22Rv1 (cell line): Measurements from ENCODE around the gene SLC6A19.

Experiments used
- CTCF ChIP-seq: fragments of 450-650 bp; IDR thresholded peaks from 2 replicates; pipeline ENCODE4 v1.5.1; 2017; ENCODE audit warnings: mild to moderate bottlenecking
- ZFX ChIP-seq: fragments of 450-650 bp; IDR thresholded peaks from 2 replicates; pipeline ENCODE4 v1.6.1; 2017; ENCODE audit warnings: antibody characterized with exemption, borderline replicate concordance

- no peak for TF ChIP-seq CTCF
- no peak for TF ChIP-seq ZFX
Measured at GRCh38 chr5:1209489-1209852, 8.1 kb downstream of the SLC6A19 start.
